ENCODE results near the gene ETF1.

DNA sequence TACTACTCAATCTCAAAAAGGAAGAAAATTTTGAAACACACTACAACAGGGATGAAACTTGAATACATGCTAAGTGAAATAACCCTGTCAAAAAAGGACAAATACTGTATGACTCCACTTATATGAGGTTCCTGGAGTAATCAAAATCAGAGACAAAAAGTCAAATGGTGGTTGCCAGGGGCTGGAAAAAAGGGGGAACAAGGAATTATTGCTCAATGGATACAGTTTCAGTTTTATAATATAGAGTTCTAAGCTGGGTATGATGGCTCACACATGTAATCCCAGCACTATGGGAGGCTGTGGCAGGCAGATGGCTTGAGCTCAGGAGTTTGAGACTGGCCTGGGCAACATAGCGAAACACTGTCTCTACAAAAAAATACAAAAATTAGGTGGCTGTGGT, 29.0 kb downstream of the ETF1 start:
- TF ChIP-seq, protein P1, sequence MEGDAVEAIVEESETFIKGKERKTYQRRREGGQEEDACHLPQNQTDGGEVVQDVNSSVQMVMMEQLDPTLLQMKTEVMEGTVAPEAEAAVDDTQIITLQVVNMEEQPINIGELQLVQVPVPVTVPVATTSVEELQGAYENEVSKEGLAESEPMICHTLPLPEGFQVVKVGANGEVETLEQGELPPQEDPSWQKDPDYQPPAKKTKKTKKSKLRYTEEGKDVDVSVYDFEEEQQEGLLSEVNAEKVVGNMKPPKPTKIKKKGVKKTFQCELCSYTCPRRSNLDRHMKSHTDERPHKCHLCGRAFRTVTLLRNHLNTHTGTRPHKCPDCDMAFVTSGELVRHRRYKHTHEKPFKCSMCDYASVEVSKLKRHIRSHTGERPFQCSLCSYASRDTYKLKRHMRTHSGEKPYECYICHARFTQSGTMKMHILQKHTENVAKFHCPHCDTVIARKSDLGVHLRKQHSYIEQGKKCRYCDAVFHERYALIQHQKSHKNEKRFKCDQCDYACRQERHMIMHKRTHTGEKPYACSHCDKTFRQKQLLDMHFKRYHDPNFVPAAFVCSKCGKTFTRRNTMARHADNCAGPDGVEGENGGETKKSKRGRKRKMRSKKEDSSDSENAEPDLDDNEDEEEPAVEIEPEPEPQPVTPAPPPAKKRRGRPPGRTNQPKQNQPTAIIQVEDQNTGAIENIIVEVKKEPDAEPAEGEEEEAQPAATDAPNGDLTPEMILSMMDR (conservative IDR thresholded peaks at IDR 0.05; ENCODE audit: low read length) = no peak
- no peak for TF ChIP-seq EZH2phosphoT487 (IDR thresholded peaks at IDR 0.05; ENCODE audit: borderline replicate concordance)
